Fibroblast of the conjunctiva (primary cell): ENCODE data around the gene TRAPPC10.

ENCODE experiments used
- DNase-seq: peaks from one replicate; pipeline ENCODE4 v3.0.0-alpha.2; 2010; ENCODE audit warnings: low read depth

Gene TRAPPC10

DNA sequence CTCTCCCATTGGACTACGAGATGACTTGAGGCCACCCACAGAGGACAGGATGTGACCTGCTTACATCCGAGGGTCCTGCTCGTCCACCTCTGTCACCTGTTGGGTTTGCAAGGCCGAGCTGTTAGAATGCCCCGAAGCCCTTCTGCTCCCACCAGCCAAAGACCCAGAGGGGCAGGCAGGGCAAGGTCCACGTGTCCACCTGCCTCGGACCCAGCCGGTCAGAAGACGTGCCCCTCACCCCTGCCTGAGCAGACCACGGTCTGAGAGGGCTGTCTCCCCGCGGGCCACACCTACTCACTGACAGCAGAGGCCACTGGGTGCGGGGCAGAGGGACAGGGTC is 30.3 kb upstream of the TRAPPC10 start:
- DNase-seq: no peak

DNA sequence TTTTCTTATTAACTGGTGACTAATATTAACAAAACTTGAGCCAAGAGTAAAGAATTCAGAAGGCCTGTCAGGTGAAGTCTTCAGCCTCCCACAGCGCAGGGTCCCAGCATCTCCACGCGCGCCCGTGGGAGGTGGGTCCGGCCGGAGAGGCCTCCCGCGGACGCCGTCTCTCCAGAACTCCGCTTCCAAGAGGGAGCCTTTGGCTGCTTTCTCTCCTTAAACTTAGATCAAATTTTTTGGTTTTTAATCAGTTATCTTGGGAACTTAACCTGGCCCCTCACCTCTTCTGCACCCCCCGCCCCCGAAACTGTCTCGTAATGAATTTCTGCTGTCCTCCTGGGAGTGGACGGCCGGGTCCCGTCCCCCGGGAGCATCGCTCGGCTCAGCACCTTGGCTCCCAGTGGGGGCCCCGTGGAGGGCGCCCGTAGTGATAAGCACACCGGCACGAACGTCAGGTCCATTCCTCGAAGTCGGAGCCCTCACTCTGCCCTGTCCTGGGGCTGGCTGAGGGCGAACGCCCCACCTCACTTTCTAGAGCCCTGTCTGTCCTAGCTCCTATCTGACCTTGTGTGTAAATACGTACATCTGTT is 29.5 kb upstream of the TRAPPC10 start:
- DNase-seq: no peak

DNA sequence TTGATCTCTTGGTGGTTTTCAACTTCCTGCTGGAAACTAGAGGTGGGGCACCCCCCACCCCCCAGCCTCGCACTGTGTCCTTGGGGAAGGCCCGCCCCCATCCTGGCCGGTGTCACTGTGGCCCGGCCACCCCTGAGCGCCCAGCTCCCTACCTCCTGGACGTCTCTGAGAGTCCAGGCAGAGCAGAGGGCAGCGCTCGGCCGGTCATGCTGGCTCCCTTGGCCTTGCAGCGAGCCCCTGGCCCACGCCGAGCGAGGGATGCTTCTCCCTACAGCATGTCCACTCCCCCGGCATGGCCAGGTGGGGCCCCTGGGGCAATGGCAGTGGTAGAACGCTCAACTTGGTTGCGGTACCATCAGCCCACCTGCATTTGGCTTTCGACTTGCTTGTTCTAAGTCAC is 28.7 kb upstream of the TRAPPC10 start:
- no peak for DNase-seq

GRCh38 chr21:43983860-43984420 is 28.2 kb upstream of the TRAPPC10 start:
- DNase-seq: no peak

- DNase-seq: no peak
These were observed 27.0 kb upstream of the TRAPPC10 start for GRCh38 chr21:43984905-43985689.

GRCh38 chr21:43985690-43986251 is 26.3 kb upstream of the TRAPPC10 start:
- no peak for DNase-seq

DNA sequence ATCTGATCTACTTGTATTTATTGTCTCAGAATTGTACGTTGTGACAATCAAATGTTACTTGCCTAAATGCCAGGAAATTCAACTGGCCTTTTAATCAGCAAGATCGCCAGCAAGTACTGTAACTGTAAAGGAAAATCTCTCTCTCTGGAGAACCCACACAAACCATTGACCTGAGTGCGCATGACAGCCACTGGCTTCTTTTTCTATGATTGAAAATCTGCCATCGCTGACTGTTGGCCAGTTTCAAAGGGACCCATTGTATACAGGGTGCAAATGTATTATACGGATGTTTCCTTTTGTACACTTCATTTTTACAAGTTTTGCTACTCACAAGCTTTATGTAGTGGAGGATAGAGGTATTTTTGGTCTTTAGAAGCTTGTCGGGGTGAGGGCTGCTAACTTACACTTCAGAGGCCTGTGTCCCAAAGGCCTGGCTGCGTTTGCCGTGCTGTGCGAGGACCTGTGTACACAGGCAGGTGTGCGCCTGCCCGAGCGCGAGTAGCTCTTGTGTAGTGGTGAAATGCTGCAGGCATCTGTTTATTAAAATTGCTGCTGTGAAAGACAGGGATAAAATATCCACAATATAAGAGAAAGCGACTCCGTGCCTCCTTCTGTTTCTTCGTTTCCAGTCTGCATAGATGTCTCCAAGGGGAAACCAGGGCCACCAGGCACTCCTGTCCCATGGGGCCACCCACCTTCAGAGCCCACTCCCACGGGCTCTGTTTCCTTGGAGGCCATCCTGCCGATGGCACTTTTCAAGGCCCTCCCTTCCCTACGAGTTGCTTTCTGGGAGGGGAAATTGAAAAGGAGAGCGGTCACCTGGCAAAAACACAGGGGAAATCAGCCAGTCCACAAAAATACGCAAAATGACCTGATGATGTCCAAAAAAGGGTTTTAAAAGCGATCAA is 25.3 kb upstream of the TRAPPC10 start:
- DNase-seq: no peak

- no peak for DNase-seq
These were observed 24.6 kb upstream of the TRAPPC10 start for GRCh38 chr21:43987509-43987908.

DNA sequence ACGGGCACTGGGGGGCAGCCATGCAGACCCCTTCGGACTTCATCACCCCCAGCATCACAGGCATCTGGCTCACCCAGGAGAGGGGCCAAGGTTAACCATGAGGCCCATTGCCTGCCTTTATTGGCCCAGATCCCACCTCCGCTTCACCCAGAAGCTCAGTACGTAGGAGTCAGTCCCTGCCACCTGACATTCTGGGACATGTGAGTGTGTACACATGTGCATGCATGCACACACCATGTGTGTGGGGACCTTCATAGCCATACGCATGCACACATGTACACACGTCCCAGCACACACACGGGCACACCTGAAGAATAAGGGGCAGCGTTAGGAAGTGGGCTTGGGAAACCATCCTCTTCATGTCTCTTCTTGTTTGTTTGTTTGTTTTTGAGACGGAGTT is 24.1 kb upstream of the TRAPPC10 start:
- no peak for DNase-seq

GRCh38 chr21:43988506-43989230 is 23.4 kb upstream of the TRAPPC10 start:
- DNase-seq: no peak

GRCh38 chr21:43989401-43989800 is 22.7 kb upstream of the TRAPPC10 start:
- DNase-seq: no peak

GRCh38 chr21:43991447-43991991 is 20.6 kb upstream of the TRAPPC10 start:
- no peak for DNase-seq

- no peak for DNase-seq
These were observed 20.0 kb upstream of the TRAPPC10 start for GRCh38 chr21:43992121-43992520.

DNA sequence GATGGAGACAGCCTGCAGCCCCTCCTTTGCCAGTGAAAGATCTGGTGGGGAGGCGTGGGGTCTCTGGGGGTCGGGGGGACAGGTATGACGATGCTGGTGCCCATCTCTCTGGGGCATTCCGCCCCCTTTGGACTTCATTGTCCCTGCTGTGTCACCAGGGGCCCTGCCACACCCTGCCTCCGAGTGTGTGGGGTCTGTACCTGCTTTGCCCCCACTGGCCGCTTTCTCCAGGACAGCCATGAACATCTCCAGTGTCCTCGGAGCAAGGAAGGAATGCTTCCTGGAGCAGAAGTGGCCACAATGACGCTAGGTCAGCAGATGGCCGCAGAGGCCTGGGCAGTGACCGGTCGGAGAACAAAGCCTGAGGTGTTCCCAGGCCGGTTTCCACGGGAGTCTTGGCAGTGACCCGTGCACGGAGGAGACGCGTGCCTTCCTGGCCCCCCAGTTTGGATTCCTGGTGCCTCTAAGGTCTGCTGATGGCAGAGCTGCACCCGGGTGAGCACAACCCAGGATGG is 18.6 kb upstream of the TRAPPC10 start:
- no peak for DNase-seq

GRCh38 chr21:43994085-43994484 is 18.0 kb upstream of the TRAPPC10 start:
- no peak for DNase-seq

GRCh38 chr21:43994646-43995045 is 17.5 kb upstream of the TRAPPC10 start:
- DNase-seq: no peak

DNA sequence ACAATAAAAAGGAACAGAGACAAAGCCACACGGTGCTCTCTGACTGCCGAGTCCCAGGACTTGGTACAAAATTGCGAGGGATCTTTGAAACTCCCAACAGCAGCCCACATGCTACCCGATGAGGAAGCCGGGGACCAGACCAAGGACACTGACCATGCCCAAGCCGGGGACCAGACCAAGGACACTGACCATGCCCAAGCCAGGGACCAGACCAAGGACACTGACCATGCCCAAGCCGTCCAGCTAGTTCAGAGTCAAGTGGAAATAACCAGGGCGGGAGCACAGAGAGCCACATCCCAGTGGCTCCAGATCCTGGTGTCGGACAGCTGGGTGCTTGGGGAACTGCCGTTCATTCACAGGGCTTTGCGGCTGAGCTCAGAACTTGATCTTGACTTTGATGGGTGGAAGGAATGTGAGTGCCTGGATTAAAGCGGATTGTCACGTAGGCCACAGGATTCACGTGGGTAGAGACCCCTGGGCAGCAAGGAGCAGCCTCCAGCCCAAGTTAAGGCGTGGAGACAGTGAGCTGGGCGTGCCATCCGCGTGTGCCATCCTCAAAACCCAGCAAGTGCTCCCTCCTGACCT is 16.5 kb upstream of the TRAPPC10 start:
- DNase-seq: no peak

GRCh38 chr21:43997766-43998742 is 14.1 kb upstream of the TRAPPC10 start:
- DNase-seq: no peak

GRCh38 chr21:44000360-44000759 is 11.7 kb upstream of the TRAPPC10 start:
- no peak for DNase-seq
